ENCODE data around the gene PRRT1B. TPM values are rescaled to one million over a fixed set of nuclear protein-coding genes. Genes with fewer than 3 reads are reported as not detected.

PRRT1B gene
- total RNA-seq, 2 donors from 2014 or later, result 2.0 to 4.5 TPM

GRCh38 chr9:131559421-131560000, 14.2 kb downstream of the PRRT1B start:
- no peak overlapping the region for H3K4me3 ChIP-seq
- H3K36me3 ChIP-seq, result no peaks in the 10 kb centered on the region
- H3K27ac ChIP-seq, result no peak overlapping the region
- no peaks in the 10 kb centered on the region for H3K9me3 ChIP-seq
- TF ChIP-seq, protein P1, sequence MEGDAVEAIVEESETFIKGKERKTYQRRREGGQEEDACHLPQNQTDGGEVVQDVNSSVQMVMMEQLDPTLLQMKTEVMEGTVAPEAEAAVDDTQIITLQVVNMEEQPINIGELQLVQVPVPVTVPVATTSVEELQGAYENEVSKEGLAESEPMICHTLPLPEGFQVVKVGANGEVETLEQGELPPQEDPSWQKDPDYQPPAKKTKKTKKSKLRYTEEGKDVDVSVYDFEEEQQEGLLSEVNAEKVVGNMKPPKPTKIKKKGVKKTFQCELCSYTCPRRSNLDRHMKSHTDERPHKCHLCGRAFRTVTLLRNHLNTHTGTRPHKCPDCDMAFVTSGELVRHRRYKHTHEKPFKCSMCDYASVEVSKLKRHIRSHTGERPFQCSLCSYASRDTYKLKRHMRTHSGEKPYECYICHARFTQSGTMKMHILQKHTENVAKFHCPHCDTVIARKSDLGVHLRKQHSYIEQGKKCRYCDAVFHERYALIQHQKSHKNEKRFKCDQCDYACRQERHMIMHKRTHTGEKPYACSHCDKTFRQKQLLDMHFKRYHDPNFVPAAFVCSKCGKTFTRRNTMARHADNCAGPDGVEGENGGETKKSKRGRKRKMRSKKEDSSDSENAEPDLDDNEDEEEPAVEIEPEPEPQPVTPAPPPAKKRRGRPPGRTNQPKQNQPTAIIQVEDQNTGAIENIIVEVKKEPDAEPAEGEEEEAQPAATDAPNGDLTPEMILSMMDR (IDR thresholded peaks at IDR 0.05), result no peak
- intact Hi-C loops (cut with DNase I), result no loop called here
- H3K4me1 ChIP-seq, result no peaks in the 10 kb centered on the region
- H3K27me3 ChIP-seq, result peaks cover 4% of the 10 kb centered on the region
- H3K9ac ChIP-seq (ENCODE audit: low read depth in 2 of 2, low read length in 2 of 2), result no peak overlapping the region
- no peak for DNase-seq

DNA sequence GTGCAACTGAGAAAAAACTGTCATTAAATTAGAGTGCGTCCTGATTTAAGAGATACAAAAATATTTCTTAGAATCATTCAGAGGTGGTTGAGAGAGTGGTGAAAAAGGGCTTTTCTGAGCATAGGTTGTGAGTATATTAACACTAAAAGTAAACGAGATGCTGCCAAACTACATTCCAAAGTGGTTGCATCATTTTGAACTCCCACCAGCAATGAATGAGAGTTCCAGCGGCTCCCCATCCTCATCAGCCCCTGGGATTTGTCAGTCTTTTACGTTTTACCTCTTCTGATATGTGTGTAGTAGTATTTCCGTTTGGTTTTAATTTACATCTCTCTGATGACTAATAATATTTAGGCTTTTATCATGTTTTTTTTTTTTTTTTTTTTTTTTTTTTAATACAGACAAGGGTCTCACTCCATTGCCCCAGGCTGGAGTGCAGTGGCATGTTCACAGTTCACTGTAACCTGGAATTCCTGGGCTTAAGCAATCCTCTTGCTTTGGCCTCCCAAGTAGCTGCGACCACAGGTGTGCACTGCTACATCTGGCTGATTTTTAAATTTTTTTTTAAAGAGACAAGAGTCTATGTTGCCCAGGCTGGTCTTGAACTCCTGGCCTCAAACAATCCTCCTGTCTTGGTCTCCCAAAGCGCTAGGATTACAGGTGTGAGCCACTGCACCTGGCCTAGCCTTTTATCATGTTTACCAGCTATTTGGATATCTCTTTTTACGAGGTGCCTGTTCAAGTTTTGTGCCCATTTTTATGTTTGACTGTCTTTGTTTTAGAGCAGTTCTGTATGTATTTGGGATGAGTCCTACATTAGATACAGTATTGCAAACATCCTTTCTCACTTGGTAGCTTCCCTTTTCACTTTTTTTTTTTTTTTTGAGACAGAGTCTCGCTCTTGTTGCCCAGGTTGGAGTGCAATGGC, 17.0 kb downstream of the PRRT1B start:
- TF ChIP-seq, protein P1 (IDR thresholded peaks at IDR 0.05), result no peak
- no peaks in the 10 kb centered on the region for H3K27me3 ChIP-seq
- H3K27ac ChIP-seq, result no peak overlapping the region
- no peaks in the 10 kb centered on the region for H3K4me1 ChIP-seq
- H3K9ac ChIP-seq (ENCODE audit: low read depth in 2 of 2, low read length in 2 of 2), result no peak overlapping the region
- intact Hi-C loops (cut with DNase I), result no loop called here
- no peaks in the 10 kb centered on the region for H3K36me3 ChIP-seq
- H3K9me3 ChIP-seq, result no peaks in the 10 kb centered on the region
- no peak overlapping the region for H3K4me3 ChIP-seq
- DNase-seq, result no peak

- intact Hi-C loops (cut with DNase I), result no loop called here
- H3K4me3 ChIP-seq, result no peak overlapping the region
- no peak overlapping the region for H3K27ac ChIP-seq
Measured at GRCh38 chr9:131565369-131565768, 20.0 kb downstream of the PRRT1B start.

DNA sequence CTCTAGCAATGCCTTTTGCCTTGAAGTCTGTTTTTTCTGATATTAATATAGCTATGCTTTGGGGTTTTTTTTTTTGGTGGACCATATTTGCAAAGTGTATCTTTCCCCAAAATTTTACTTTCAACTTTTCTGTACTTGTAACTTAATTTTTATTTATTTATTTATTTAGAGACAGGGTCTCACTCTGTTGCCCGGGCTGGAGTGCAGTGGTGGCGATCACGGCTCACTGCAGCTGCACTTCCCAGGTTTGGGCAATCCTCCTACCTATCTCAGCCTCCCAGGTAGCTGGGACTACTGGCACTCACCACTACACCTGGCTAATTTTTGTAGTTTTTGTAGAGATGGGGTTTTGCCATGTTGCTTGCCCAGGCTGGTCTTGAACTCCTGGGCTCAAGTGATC, 20.8 kb downstream of the PRRT1B start:
- no peaks in the 10 kb centered on the region for H3K9me3 ChIP-seq
- no peaks in the 10 kb centered on the region for H3K27me3 ChIP-seq
- H3K9ac ChIP-seq (ENCODE audit: low read depth in 2 of 2, low read length in 2 of 2), result no peak overlapping the region
- H3K36me3 ChIP-seq, result no peaks in the 10 kb centered on the region
- no peaks in the 10 kb centered on the region for H3K4me1 ChIP-seq
- H3K4me3 ChIP-seq, result no peak overlapping the region
- no peak for DNase-seq
- no peak overlapping the region for H3K27ac ChIP-seq
- TF ChIP-seq, protein P1 (IDR thresholded peaks at IDR 0.05), result no peak
- intact Hi-C loops (cut with DNase I), result no loop called here

More at GRCh38 chr9:131565369-131565768, 20.0 kb downstream of the PRRT1B start:
- Histone ChIP-seq H3K27me3 (no peaks in the 10 kb centered on the region), H3K9me3 (no peaks in the 10 kb centered on the region), H3K4me1 (no peaks in the 10 kb centered on the region), H3K9ac (ENCODE audit: low read depth in 2 of 2, low read length in 2 of 2) (no peak overlapping the region), H3K36me3 (no peaks in the 10 kb centered on the region)
- TF ChIP-seq, protein P1 (IDR thresholded peaks at IDR 0.05), result no peak
- DNase-seq, result no peak

DNA sequence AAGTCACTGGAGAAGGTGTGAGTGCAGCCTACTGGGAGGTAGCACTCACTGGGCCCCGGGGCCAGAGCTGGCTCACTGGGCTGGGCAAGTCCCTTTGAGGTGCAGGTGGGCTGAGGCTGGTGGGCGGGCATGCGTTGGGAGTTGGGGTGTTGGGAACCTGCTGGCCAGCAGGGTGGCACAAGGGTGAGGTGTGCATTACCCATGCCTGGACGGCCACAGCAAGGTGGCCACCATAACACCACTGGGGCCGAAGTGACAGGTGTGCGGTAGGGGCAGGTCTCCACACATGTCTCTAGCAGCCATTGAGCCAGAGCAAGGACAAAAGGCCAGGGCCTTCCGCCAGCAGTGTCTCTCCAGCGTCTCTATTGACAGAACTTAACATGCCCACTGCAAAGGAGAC, 22.6 kb downstream of the PRRT1B start:
- no peaks in the 10 kb centered on the region for H3K9me3 ChIP-seq
- no peaks in the 10 kb centered on the region for H3K36me3 ChIP-seq

More for the DNA sequence above, 22.6 kb downstream of the PRRT1B start:
- Histone ChIP-seq H3K9ac (ENCODE audit: low read depth in 2 of 2, low read length in 2 of 2) (no peak overlapping the region), H3K4me3 (no peak overlapping the region), H3K27ac (no peak overlapping the region), H3K27me3 (no peaks in the 10 kb centered on the region), H3K4me1 (no peaks in the 10 kb centered on the region)
- DNase-seq, result no peak
- intact Hi-C loops (cut with DNase I), result no loop called here
- TF ChIP-seq, protein P1 (IDR thresholded peaks at IDR 0.05), result no peak
